Activated T-cell treated with anti-CD3 and anti-CD28 coated beads, Interleukin-2, amount 50 U/mL, for 72 hours (primary cell): ENCODE results near the gene F2RL3. TPM values are rescaled to one million over a fixed set of nuclear protein-coding genes. Genes with fewer than 3 reads are reported as not detected.
A peak's percentile ranks its signal among the peaks of the same experiment; 100 is the strongest.
"Not testable (repeated sequence)": the region's sequence is repeated elsewhere in the genome, so short reads cannot be mapped to it uniquely, and the experiment has no call there.

ENCODE experiments used
- ATAC-seq, 2 donors: fragments of 150-1000 bp; cut with Tn5 transposase; replicated peaks in 1 of 2; 2 replicates each; pipeline ENCODE4 v1.10.0; 2021; ENCODE audit warnings: moderate library complexity in 2 of 2, mild to moderate bottlenecking in 1 of 2
- DNase-seq, 2 donors: peaks; one replicate each; pipeline ENCODE4 v3.0.0; 2021 to 2022; ENCODE audit warnings: mixed read lengths in 1 of 2
- H3K27ac Mint-ChIP-seq: one replicate; pipeline ENCODE4 v1.8.0; 2022; ENCODE audit warnings: mild to moderate bottlenecking, moderate library complexity, mixed read lengths
- H3K27me3 Mint-ChIP-seq: one replicate; pipeline ENCODE4 v1.8.0; 2022; ENCODE audit warnings: low read depth, mixed read lengths
- H3K36me3 Mint-ChIP-seq, 2 donors: one replicate each; pipeline ENCODE4 v1.8.0; 2022; ENCODE audit warnings: mixed read lengths in 2 of 2, mild to moderate bottlenecking in 1 of 2; ENCODE audit not compliant: insufficient read depth in 2 of 2
- H3K4me1 Mint-ChIP-seq: one replicate; pipeline ENCODE4 v1.8.0; 2022; ENCODE audit warnings: low read depth, mixed read lengths
- H3K4me3 Mint-ChIP-seq, 2 donors: one replicate each; pipeline ENCODE4 v1.8.0; 2022; ENCODE audit warnings: mild to moderate bottlenecking in 2 of 2, mixed read lengths in 2 of 2, moderate library complexity in 2 of 2
- H3K9me3 Mint-ChIP-seq, 2 donors: one replicate each; pipeline ENCODE4 v1.8.0; 2022; ENCODE audit warnings: mixed read lengths in 2 of 2
- total RNA-seq, 2 donors: library from RNA; stranded (reverse); gene quantifications; one replicate each; pipeline ENCODE4 v1.2.3, GENCODE V29; 2022

Gene F2RL3
- total RNA-seq, 2 donors from 2014 or later = not detected

DNA sequence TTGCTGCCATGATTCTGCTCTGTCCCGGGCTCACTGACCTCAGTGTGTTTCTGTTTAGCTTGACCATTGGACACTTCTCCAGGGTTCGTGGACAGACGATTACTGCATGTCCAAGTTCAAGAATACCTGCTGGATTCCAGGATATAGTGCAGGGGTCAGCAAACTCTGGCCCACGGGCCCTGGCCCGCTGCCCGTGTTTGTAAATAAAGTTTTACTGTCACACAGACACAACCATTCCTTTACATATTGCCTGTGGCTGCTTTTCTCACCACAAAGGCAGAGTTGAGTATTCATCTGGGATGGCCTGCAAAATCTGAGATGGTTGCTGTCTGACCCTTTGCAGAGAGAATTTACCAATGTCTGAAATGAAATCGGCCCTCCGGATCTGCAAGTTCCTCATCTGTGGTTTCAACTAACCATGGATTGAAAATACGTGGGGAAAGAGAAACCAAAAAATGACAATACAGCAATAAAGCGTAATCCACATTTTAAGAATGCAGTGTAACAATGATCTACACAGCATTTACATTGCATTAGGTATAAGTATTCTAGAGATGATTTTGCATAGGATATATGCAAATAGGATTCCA, 25.9 kb upstream of the F2RL3 start:
- no peak for ATAC-seq
- Mint-ChIP-seq H3K27ac (no peak overlapping the region), H3K36me3 (peaks cover 0 to 2% of the 10 kb centered on the region in 2 donors)

DNA sequence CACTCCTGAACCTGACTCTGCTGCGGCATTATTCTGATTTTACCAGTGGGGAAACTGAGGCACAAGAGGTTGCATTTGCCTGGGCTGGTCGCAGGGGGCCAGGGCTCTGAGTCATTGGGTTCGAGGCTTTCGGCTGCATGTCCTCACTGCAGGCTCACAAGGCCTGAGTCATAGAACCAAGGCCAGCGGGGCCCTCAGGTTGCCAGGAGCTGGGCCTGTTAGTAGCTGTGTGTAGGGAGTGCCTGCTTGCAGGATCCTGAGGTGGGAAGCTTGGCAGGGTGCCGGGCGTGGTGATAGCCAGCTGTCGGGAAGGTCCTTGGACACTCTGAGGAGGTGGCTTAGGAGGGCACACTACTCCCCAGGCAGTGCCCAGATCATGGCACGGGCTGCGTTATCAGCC, 21.6 kb upstream of the F2RL3 start:
- DNase-seq (no peak), ATAC-seq (no peak)
- no peaks in the 10 kb centered on the region for H3K27me3 Mint-ChIP-seq
- no peak overlapping the region for H3K4me3 Mint-ChIP-seq
- no peaks in the 10 kb centered on the region for H3K9me3 Mint-ChIP-seq
- H3K4me1 Mint-ChIP-seq = no peaks in the 10 kb centered on the region
- peaks cover 0 to 7% of the 10 kb centered on the region in 2 donors for H3K36me3 Mint-ChIP-seq
- no peak overlapping the region for H3K27ac Mint-ChIP-seq

More for the DNA sequence above, 25.9 kb upstream of the F2RL3 start:
- H3K9me3 Mint-ChIP-seq = no peaks in the 10 kb centered on the region
- H3K27me3 Mint-ChIP-seq = no peaks in the 10 kb centered on the region
- no peak for DNase-seq
- H3K4me1 Mint-ChIP-seq = no peaks in the 10 kb centered on the region
- H3K4me3 Mint-ChIP-seq = no peak overlapping the region

- Mint-ChIP-seq H3K27me3 (no peaks in the 10 kb centered on the region), H3K4me1 (no peaks in the 10 kb centered on the region), H3K36me3 (peaks cover 0 to 7% of the 10 kb centered on the region in 2 donors), H3K27ac (no peak overlapping the region), H3K4me3 (no peak overlapping the region), H3K9me3 (no peaks in the 10 kb centered on the region)
- ATAC-seq (no peak), DNase-seq (no peak)
These were observed 20.2 kb upstream of the F2RL3 start for GRCh38 chr19:16868423-16869130.

DNA sequence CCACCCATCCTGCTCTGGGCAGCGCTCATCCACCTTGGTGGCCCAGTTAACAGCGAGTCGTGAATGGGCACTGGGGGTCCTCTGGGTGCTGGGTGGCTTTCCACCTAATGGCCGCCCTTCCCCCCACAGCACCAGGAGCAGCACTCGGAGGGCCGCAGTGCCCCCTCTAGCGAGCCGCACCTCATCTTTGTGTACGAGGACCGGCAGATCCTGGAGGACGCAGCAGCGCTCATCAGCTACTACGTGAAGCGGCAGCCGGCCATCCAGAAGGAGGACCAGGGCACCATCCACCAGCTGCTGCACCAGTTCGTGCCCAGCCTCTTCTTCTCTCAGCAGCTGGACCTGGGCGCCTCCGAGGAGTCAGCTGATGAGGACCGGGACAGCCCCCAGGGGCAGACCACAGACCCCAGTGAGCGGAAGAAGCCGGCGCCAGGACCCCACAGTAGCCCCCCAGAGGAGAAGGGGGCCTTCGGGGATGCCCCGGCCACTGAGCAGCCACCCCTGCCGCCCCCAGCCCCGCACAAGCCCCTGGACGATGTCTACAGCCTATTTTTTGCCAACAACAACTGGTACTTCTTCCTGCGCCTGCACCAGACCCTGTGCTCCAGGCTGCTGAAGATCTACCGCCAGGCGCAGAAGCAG, 19.3 kb upstream of the F2RL3 start:
- no peak for ATAC-seq
- Mint-ChIP-seq H3K4me1 (no peaks in the 10 kb centered on the region), H3K9me3 (peaks cover 0 to 3% of the 10 kb centered on the region in 2 donors), H3K36me3 (peaks cover 4 to 11% of the 10 kb centered on the region in 2 donors), H3K27ac (no peak overlapping the region), H3K27me3 (no peaks in the 10 kb centered on the region), H3K4me3 (no peak overlapping the region)
- no peak for DNase-seq

DNA sequence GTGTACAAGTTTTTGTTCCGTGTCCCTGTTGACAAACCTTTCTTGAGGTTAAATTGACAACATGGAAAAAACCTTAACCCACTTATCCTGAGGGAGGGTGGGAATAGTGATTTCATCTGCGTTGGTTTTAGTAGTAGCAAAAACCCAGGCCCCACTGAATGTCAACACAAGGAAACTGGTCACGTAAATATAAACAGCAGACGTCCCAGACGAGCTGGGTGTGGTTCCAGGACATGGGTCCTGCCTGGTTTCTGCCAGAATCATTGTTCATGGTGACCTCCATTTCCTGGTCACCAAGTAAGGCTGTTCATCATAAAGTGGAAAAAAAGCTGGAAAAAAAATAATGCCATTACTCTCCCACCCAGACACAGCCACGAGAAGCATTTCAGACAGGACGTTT, 16.9 kb upstream of the F2RL3 start:
- no peak for ATAC-seq
- no peak overlapping the region for H3K4me3 Mint-ChIP-seq
- peaks cover 0 to 8% of the 10 kb centered on the region in 2 donors for H3K9me3 Mint-ChIP-seq
- peaks cover 5% of the 10 kb centered on the region for H3K4me1 Mint-ChIP-seq
- peaks cover 7 to 16% of the 10 kb centered on the region in 2 donors for H3K36me3 Mint-ChIP-seq
- H3K27me3 Mint-ChIP-seq = no peaks in the 10 kb centered on the region
- no peak for DNase-seq
- no peak overlapping the region for H3K27ac Mint-ChIP-seq

GRCh38 chr19:16872728-16873127, 16.1 kb upstream of the F2RL3 start:
- Mint-ChIP-seq H3K4me1 (peaks cover 5% of the 10 kb centered on the region), H3K27me3 (no peaks in the 10 kb centered on the region), H3K36me3 (peaks cover 7 to 18% of the 10 kb centered on the region in 2 donors), H3K9me3 (peaks cover 0 to 8% of the 10 kb centered on the region in 2 donors), H3K27ac (no peak overlapping the region), H3K4me3 (no peak overlapping the region)
- DNase-seq (no peak), ATAC-seq (no peak)

DNA sequence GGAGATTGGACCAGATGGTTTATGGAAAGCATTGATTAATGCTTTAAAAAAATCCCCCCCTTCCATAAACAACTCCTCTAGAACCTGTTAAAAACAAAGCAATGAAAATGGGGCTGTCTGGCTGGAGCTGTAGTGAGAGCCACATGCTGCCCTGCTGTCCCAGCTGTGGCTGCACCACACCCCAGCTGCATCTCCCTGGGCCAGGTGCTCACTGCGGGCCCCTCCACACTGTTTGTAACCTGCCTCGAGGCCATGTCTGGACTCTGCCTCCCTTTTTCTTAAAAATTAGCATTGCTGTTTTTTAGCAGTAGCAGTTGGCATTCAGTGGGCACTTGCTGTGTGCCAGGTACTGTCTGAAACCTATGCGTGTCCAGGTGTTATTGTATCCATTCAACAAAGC, 15.2 kb upstream of the F2RL3 start:
- H3K27me3 Mint-ChIP-seq = no peaks in the 10 kb centered on the region
- peaks cover 7 to 17% of the 10 kb centered on the region in 2 donors for H3K36me3 Mint-ChIP-seq
- peaks cover 5% of the 10 kb centered on the region for H3K4me1 Mint-ChIP-seq
- H3K9me3 Mint-ChIP-seq = peaks cover 0 to 8% of the 10 kb centered on the region in 2 donors
- H3K27ac Mint-ChIP-seq = no peak overlapping the region
- DNase-seq (no peak), ATAC-seq (no peak)
- H3K4me3 Mint-ChIP-seq = no peak overlapping the region

DNA sequence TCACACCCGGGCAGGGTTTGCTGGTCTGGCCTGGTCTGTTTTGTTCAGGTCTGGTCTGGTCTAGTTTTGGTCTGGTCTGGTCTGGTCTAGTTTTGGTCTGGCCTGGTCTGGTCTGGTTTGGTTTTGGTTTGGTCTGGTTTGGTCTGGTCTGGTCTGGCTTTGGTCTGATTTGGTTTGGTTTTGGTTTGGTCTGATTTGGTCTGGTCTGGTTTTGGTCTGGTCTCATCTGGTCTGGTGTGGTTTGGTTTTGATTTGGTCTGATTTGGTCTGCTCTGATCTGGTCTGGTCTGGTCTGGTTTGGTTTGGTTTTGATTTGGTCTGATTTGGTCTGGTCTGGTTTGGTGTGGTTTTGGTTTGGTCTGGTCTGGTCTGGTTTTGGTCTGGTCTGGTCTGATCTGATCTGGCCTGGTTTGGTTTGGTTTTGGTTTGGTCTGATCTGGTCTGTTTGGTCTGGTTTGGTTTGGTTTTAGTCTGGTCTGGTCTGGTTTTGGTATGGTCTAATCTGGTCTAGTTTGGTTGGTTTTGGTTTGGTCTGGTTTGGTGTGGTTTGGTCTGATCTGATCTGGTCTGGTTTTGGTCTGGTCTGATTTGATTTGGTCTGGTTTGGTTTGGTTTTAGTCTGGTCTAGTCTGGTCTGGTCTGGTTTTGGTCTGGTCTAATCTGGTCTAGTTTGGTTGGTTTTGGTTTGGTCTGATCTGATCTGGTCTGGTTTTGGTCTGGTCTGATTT, 14.4 kb upstream of the F2RL3 start:
- Mint-ChIP-seq H3K9me3 (peaks cover 0 to 8% of the 10 kb centered on the region in 2 donors), H3K27ac (peak overlapping the region; percentile 78), H3K27me3 (no peaks in the 10 kb centered on the region), H3K36me3 (peaks cover 7 to 17% of the 10 kb centered on the region in 2 donors), H3K4me1 (peaks cover 5% of the 10 kb centered on the region), H3K4me3 (no peak overlapping the region)
- no peak for DNase-seq
- ATAC-seq = no peak

DNA sequence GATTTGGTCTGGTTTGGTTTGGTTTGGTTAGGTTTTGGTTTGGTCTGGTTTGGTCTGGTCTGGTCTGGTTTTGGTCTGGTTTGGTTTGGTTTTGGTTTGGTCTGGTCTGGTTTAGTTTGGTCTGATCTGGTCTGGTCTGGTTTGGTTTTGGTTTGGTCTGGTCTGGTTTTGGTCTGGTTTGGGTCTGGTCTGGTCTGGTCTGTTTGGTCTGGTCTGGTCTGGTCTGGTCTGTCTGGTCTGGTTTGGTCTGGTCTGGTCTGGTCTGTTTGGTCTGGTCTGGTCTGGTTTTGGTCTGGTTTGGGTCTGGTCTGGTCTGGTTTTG, 13.9 kb upstream of the F2RL3 start:
- H3K4me3 Mint-ChIP-seq, H3K4me1 Mint-ChIP-seq, DNase-seq, H3K27me3 Mint-ChIP-seq, ATAC-seq, H3K9me3 Mint-ChIP-seq: not testable (repeated sequence)
- Mint-ChIP-seq H3K27ac (peak overlapping the region; percentile 78), H3K36me3 (peaks cover 7 to 17% of the 10 kb centered on the region in 2 donors)

DNA sequence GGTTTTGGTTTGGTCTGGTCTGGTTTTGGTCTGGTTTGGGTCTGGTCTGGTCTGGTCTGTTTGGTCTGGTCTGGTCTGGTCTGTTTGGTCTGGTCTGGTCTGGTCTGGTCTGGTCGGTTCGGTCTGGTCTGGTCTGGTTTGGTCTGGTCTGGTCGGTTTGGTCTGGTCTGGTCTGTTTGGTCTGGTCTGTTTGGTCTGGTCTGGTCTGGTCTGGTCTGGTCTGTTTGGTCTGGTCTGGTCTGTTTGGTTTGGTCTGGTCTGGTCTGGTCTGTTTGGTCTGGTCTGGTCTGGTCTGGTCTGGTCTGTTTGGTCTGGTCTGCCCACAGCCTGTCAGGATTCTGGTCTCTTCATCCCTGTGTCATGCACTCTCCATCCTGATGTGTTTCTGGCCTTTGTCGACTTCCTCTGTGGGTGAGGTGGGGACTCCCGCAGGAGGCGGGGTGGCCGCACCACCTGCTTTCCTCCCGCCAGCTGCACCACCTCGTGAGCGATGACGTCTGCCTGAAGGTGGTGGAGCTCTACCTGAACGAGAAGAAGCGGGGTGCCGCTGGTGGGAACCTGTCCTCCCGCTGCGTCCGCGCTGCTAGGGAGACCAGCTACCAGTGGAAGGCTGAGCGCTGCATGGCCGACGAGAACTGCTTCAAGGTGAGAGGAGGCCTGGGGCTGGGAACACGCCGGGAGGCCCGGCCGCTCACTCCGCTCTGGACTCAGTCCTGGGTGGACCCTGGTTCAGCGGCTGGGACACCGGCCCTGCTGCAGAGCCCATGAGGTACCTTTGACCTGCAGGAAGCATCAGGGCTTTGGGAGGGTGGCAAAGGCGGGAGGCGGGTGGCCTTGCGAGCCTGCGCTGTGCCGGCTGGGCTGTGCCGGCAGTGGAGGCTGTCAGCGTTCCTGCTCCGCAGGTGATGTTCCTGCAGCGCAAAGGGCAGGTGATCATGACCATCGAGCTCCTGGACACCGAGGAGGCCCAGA, 12.9 kb upstream of the F2RL3 start:
- peak overlapping the region; percentile 50 for H3K27ac Mint-ChIP-seq
- DNase-seq = no peak
- peaks cover 9 to 24% of the 10 kb centered on the region in 2 donors for H3K36me3 Mint-ChIP-seq
- H3K4me3 Mint-ChIP-seq = no peak overlapping the region
- H3K9me3 Mint-ChIP-seq = peaks cover 0 to 8% of the 10 kb centered on the region in 2 donors
- peaks cover 5% of the 10 kb centered on the region for H3K4me1 Mint-ChIP-seq
- no peaks in the 10 kb centered on the region for H3K27me3 Mint-ChIP-seq
- ATAC-seq = no peak

DNA sequence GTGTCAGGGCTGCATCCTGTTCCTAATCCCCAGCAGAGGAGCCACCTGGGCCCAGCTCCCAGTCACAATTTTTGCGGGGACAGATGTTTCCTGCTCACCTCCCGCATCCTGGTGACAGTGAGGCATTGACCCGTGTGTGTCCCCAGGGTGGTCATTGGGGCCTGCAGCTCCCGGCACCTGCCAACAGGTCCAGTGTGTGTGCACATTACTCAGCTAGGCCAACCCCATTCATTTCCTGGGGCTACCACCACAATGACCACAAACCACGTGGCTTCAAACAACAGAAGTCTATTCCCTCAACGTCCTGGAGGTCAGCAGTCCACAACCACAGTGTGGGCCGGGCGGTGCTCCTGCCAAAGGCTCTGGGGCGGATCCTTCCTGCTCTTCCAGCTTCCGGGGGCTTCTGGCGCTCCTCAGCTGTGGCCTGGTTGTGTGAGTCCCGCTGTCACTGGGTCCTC, 11.9 kb upstream of the F2RL3 start:
- ATAC-seq (no peak), DNase-seq (no peak)
- Mint-ChIP-seq H3K4me3 (no peak overlapping the region), H3K27ac (peak overlapping the region; percentile 71), H3K9me3 (peaks cover 0 to 12% of the 10 kb centered on the region in 2 donors), H3K4me1 (peaks cover 5% of the 10 kb centered on the region), H3K27me3 (no peaks in the 10 kb centered on the region), H3K36me3 (peaks cover 11 to 22% of the 10 kb centered on the region in 2 donors)

DNA sequence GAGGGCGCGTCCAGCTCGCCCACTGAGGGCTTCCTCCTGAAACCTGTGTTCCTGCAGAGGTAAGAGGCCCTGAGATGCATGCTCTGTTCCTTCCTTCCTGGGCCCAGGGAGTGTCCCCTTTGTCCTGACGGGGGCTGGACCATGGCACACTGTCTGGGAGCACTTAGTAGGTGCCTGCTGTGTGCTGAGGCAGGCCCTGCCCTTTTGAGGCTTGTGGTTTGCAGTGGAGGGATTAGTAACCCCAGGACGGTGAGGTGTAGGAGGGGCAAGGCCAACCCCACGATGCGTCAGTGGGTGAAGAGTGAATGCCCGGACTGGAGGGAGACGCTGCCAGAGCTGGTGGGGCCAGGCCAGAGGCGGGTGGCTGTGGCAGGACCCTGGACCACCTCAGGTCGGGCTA, 11.2 kb upstream of the F2RL3 start:
- no peak for DNase-seq
- no peak overlapping the region for H3K4me3 Mint-ChIP-seq
- ATAC-seq = no peak
- H3K9me3 Mint-ChIP-seq = peaks cover 5 to 14% of the 10 kb centered on the region in 2 donors
- peaks cover 16 to 26% of the 10 kb centered on the region in 2 donors for H3K36me3 Mint-ChIP-seq
- peaks cover 5% of the 10 kb centered on the region for H3K4me1 Mint-ChIP-seq
- H3K27ac Mint-ChIP-seq = no peak overlapping the region
- no peaks in the 10 kb centered on the region for H3K27me3 Mint-ChIP-seq
